ENCODE measurements around the gene CRIP3.
"Not testable (repeated sequence)": the region's sequence is repeated elsewhere in the genome, so short reads cannot be mapped to it uniquely, and the experiment has no call there.

CRIP3 gene

GRCh38 chr6:43306086-43306485, 2.5 kb downstream of the CRIP3 start:
- DNase-seq (ENCODE audit: low read depth), result no peak

- no peak for DNase-seq (ENCODE audit: low read depth)
These were observed 3.7 kb downstream of the CRIP3 start for GRCh38 chr6:43304882-43305281.

GRCh38 chr6:43304361-43304760, 4.3 kb downstream of the CRIP3 start:
- no peak for DNase-seq (ENCODE audit: low read depth)

GRCh38 chr6:43303751-43304331, 4.8 kb downstream of the CRIP3 start:
- no peak for DNase-seq (ENCODE audit: low read depth)

GRCh38 chr6:43303006-43303405, 5.6 kb downstream of the CRIP3 start:
- DNase-seq (ENCODE audit: low read depth), result not testable (repeated sequence)

- no peak for DNase-seq (ENCODE audit: low read depth)
These were observed 6.5 kb downstream of the CRIP3 start for GRCh38 chr6:43302126-43302525.

- DNase-seq (ENCODE audit: low read depth), result no peak
These were observed 7.3 kb downstream of the CRIP3 start for GRCh38 chr6:43301081-43301870.

GRCh38 chr6:43299338-43300293, 9.0 kb downstream of the CRIP3 start:
- DNase-seq (ENCODE audit: low read depth), result no peak

GRCh38 chr6:43298565-43299337, 9.9 kb downstream of the CRIP3 start:
- no peak for DNase-seq (ENCODE audit: low read depth)

- no peak for DNase-seq (ENCODE audit: low read depth)
These were observed 10.7 kb downstream of the CRIP3 start, which contains the start of gene SLC22A7 for GRCh38 chr6:43297644-43298564. Gene SLC22A7 (plus strand): TSS chr6:43298260. CDS start chr6:43298359, 99 bp downstream.

GRCh38 chr6:43296780-43297497, 11.7 kb downstream of the CRIP3 start:
- no peak for DNase-seq (ENCODE audit: low read depth)

GRCh38 chr6:43295456-43295855, 13.2 kb downstream of the CRIP3 start:
- no peak for DNase-seq (ENCODE audit: low read depth)

GRCh38 chr6:43294536-43294935, 14.1 kb downstream of the CRIP3 start:
- DNase-seq (ENCODE audit: low read depth), result no peak

GRCh38 chr6:43293698-43294097, 14.9 kb downstream of the CRIP3 start:
- DNase-seq (ENCODE audit: low read depth), result no peak

- no peak for DNase-seq (ENCODE audit: low read depth)
These were observed 15.8 kb downstream of the CRIP3 start for GRCh38 chr6:43292763-43293318.

- DNase-seq (ENCODE audit: low read depth), result no peak
These were observed 16.3 kb downstream of the CRIP3 start for GRCh38 chr6:43292341-43292740.

GRCh38 chr6:43291708-43292107, 16.9 kb downstream of the CRIP3 start:
- DNase-seq (ENCODE audit: low read depth), result no peak

- DNase-seq (ENCODE audit: low read depth), result no peak
These were observed 17.7 kb downstream of the CRIP3 start for GRCh38 chr6:43290905-43291355.

GRCh38 chr6:43290339-43290904, 18.2 kb downstream of the CRIP3 start:
- no peak for DNase-seq (ENCODE audit: low read depth)

All from stimulated activated CD8-positive, alpha-beta memory T cell treated with anti-CD3 and anti-CD28 coated beads, Interleukin-7, amount 100 ng/mL, for 24 hours (primary cell).